Measurements from ENCODE around the gene KCNB1.

DNA sequence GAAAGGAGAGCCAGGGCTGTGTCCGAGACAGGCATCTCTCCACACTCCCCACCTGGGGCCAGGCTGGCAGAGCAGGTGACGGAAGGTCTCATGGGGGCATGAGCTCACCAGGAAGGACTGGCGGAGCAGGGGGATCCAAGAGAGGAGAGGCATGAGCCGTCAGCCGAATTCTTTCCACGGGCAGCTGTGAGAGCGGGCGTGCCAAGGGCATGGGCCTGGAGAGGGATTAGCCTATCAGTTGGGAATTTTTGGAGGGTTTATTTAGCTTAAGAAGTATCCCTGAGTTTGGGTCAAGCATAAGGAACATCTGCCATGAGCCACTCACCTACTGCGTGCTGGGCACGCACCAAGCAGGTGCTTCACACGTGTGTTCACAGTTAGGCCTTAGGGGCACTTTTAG lies 144.4 kb downstream of the KCNB1 start:
- TF ChIP-seq, protein P1, sequence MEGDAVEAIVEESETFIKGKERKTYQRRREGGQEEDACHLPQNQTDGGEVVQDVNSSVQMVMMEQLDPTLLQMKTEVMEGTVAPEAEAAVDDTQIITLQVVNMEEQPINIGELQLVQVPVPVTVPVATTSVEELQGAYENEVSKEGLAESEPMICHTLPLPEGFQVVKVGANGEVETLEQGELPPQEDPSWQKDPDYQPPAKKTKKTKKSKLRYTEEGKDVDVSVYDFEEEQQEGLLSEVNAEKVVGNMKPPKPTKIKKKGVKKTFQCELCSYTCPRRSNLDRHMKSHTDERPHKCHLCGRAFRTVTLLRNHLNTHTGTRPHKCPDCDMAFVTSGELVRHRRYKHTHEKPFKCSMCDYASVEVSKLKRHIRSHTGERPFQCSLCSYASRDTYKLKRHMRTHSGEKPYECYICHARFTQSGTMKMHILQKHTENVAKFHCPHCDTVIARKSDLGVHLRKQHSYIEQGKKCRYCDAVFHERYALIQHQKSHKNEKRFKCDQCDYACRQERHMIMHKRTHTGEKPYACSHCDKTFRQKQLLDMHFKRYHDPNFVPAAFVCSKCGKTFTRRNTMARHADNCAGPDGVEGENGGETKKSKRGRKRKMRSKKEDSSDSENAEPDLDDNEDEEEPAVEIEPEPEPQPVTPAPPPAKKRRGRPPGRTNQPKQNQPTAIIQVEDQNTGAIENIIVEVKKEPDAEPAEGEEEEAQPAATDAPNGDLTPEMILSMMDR (IDR thresholded peaks at IDR 0.05; ENCODE audit: poor library complexity, severe bottlenecking), result no peak
- TF ChIP-seq SMC3 (conservative IDR thresholded peaks at IDR 0.05; ENCODE audit: poor library complexity), result no peak
